Hippocampal formation (tissue), 2 donors: Measurements from ENCODE around the gene CNTFR.

Experiments
- DNase-seq, 2 donors: peaks; one replicate each; lab custom pipeline; 2025; lab: John Stamatoyannopoulos, UW

Gene CNTFR

GRCh38 chr9:34507556-34507955 is 82.0 kb downstream of the CNTFR start:
- DNase-seq: no peak

DNA sequence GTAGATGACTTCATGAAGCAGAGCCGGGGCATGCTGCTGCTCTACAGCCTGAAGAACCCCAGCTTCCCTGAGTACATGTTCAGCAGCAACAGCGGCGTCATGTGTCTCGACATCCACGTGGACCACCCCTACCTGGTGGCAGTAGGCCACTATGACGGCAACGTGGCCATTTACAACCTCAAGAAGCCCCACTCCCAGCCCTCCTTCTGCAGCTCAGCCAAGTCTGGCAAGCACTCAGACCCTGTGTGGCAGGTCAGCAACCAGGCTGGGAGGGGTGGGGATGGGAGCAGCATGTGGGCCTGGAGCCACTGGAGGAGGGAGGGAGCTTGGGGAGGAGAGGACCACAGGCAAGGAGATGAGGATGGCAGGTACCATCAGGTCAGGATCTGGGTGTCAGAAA is 82.9 kb downstream of the CNTFR start:
- DNase-seq: no peak

GRCh38 chr9:34505370-34506120 is 84.0 kb downstream of the CNTFR start:
- no peak for DNase-seq

DNA sequence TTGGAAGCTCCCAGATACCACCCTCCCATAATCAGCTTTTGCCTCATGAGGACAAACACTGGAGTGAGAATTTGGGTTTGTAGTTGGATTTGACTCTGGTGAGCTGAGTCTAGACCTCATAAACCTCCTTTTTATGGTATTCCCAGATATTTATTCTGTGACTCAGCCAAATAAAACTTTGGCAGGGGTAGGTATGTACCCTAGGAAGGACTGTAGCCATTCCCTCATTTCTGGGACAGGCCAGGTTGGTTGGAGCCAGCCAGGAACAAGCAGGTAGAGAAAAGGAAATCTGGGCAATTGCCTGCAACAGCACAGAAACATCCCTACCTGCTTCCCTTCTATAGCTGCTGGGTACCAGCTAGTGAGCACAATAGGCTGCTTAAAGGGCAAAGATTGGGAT is 86.1 kb downstream of the CNTFR start:
- no peak for DNase-seq

DNA sequence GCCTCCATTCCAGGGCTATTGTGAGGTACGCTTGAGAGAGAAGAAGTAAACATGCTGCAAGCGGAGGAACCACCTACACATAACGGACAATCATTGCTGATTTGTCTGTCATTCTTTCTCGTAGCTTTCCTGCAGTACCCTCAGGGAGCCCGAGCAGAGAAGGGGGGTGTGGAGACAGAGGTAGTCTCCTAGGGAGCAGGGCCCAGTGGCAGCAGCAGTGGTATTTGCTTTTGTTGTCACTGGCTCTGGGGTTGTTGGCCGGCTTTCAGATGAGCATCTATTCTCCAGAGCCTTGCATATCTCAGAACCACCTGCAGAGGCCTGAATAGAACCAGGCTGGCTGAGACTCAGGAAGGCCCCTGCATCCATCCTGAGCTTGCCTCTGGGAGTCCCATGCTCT is 86.6 kb downstream of the CNTFR start:
- DNase-seq: peak in 1 of 2 donors; percentile 26

DNA sequence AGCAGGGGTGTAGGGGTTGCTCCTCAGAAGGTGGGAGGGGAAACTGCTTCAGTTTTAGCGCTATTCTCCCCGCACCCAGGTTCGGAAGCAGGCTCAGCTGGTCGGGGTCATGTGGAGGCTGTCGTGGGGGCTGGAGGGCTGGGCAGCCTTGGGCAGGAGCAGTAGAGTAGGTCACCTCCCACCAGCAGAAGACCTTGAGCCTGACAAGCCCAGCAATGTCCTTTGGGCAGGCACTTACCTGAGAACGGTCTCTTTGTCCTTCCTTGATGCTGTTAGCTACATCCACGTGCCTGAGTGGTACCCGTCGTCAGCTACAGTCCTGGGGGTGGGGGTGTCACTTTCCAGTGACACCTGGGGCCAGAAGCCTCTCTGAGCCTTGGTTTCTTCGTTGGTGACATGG is 87.1 kb downstream of the CNTFR start:
- no peak for DNase-seq

- DNase-seq: peak; percentile 98 to 99
These were observed 87.6 kb downstream of the CNTFR start for GRCh38 chr9:34501889-34502425.
